GM13977 (cell line): ENCODE data around the gene HMOX1.
"Not testable (repeated sequence)": the region's sequence is repeated elsewhere in the genome, so short reads cannot be mapped to it uniquely, and the experiment has no call there.

Source experiments
- DNase-seq: peaks from one replicate; pipeline ENCODE4 v3.0.0; 2012; ENCODE audit warnings: low spot score
- CTCF ChIP-seq: IDR thresholded peaks from 2 replicates; pipeline ENCODE4 v1.5.1; 2012; ENCODE audit warnings: mild to moderate bottlenecking, control low read depth; ENCODE audit not compliant: insufficient read depth; ENCODE audit errors: extremely low read depth, missing control alignments
- in situ Hi-C: fragments of 300-500 bp; cut with MboI; formaldehyde crosslinking; loops from one replicate; pipeline ENCODE4 v1.12.0; 2022; ENCODE audit warnings: low sequenced_read_pairs, low pct_unique_long_range_greater_than_20kb, mixed read lengths, inconsistent platforms; ENCODE audit not compliant: unreplicated experiment

HMOX1 gene

GRCh38 chr22:35386670-35387288, 5.9 kb downstream of the HMOX1 start:
- TF ChIP-seq CTCF, result no peak
- in situ Hi-C loops, result no loop called here
- no peak for DNase-seq

- in situ Hi-C loops, result no loop called here
- no peak for TF ChIP-seq CTCF
- DNase-seq, result no peak
Observed at GRCh38 chr22:35390933-35391332, 10.0 kb downstream of the HMOX1 start.

- no peak for TF ChIP-seq CTCF
- DNase-seq, result no peak
- in situ Hi-C loops, result no loop called here
Observed at GRCh38 chr22:35392357-35392756, 11.5 kb downstream of the HMOX1 start.

GRCh38 chr22:35393116-35394010, 12.5 kb downstream of the HMOX1 start:
- no peak for DNase-seq
- in situ Hi-C loops, result no loop called here
- no peak for TF ChIP-seq CTCF

- no peak for TF ChIP-seq CTCF
- no peak for DNase-seq
- in situ Hi-C loops, result no loop called here
Observed at GRCh38 chr22:35394011-35394312, 13.1 kb downstream of the HMOX1 start.

GRCh38 chr22:35394810-35395563, 14.1 kb downstream of the HMOX1 start:
- no peak for DNase-seq
- no peak for TF ChIP-seq CTCF
- in situ Hi-C loops, result no loop called here

- in situ Hi-C loops, DNase-seq: not testable (repeated sequence)
Observed at GRCh38 chr22:35396622-35397021, 15.7 kb downstream of the HMOX1 start.
